ENCODE measurements around the gene RMDN2. TPM values are rescaled to one million over a fixed set of nuclear protein-coding genes. Genes with fewer than 3 reads are reported as not detected.

Gene RMDN2
- total RNA-seq, 4 donors from 2014 or later: 7.3 to 15.0 (median 12.5) TPM

DNA sequence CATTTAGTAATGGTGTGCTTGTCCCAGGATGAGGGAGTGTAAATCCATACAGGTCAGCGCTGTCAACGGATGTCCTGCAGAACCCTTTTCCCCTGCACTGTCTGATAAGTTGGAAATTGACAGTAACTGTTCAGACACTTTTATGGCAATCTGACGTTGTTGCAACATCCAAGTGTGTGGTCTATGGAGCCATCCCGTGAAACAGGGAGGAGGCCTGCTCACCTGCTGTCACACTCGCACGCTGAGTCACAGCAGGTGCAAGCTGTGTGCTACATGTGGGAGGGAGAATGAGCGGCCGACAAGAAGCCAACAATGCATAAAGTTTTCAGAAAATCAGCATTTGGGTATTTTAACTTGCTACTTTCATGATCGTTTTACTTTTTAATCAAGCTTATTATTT is 43.7 kb upstream of the RMDN2 start:
- TF ChIP-seq, protein P1, sequence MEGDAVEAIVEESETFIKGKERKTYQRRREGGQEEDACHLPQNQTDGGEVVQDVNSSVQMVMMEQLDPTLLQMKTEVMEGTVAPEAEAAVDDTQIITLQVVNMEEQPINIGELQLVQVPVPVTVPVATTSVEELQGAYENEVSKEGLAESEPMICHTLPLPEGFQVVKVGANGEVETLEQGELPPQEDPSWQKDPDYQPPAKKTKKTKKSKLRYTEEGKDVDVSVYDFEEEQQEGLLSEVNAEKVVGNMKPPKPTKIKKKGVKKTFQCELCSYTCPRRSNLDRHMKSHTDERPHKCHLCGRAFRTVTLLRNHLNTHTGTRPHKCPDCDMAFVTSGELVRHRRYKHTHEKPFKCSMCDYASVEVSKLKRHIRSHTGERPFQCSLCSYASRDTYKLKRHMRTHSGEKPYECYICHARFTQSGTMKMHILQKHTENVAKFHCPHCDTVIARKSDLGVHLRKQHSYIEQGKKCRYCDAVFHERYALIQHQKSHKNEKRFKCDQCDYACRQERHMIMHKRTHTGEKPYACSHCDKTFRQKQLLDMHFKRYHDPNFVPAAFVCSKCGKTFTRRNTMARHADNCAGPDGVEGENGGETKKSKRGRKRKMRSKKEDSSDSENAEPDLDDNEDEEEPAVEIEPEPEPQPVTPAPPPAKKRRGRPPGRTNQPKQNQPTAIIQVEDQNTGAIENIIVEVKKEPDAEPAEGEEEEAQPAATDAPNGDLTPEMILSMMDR (IDR thresholded peaks at IDR 0.05; ENCODE audit: low read depth): no peak

DNA sequence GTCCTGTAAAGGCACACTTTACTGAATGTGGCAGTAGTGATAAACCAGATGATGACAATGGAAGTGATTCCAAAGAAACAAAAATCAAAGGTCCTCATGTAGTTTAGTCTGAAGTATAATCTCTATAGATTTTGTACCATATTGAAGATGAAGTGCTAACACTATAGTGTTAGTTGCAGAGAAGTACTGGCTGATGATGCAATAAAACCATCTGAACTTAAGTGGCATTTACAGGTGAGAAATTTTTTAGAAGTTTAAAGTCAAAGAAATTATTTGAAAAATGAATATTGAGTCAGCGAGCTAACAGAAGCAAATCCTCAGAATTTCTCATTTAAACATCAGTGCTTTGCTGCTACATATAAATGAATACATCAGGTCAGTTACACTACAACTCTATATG is 43.1 kb upstream of the RMDN2 start:
- TF ChIP-seq, protein P1 (IDR thresholded peaks at IDR 0.05; ENCODE audit: low read depth): no peak

DNA sequence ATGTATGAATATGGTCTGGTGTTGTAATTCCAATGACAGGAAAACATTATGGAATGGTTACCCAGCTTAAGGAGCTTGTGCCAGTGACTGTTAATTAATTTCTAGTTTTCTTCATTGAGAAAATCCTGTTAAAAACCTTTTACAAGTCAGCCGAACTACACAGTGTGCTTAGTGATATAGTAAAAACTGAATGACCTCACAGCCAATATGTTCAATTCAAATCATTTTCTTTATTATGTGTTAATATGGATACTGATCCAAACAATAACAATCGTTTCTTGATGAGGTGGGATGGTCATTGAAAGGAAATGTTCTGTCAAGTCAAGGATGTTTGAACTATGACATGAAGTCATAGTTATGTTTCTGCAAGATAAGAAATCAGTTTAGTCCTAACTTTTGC is 41.6 kb upstream of the RMDN2 start:
- TF ChIP-seq, protein P1 (IDR thresholded peaks at IDR 0.05; ENCODE audit: low read depth): no peak

DNA sequence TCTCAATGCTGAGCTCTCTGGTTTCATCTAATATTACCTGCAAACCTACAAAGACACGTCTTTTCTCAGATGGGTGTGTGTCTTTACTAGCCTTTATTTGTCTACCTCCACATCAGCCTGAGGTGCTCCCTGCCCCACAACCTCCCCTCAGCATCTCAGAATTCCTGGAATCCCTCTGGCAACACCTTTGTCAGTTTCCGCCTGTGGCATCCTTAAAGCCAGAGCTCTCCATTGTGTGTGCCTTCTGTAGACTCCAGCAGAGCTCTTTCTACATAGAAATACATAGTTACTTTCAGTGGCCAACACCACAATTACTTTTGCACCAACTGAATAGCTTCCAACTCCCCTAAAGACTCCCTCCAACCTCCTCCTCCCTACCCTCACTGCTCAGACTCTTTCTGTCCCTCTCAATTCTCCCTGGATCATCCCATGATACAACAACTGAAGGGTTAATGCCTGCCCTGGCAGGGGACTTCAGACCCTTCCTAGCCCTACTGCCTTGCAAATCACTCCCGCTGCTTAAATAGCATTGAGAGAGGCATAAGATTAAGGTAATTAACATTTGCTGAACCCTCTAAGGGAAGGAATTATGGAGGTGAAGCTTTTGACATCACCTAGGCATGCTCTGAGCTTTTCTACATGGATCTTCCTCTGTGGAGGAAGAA is 39.6 kb upstream of the RMDN2 start:
- TF ChIP-seq, protein P1 (IDR thresholded peaks at IDR 0.05; ENCODE audit: low read depth): no peak

DNA sequence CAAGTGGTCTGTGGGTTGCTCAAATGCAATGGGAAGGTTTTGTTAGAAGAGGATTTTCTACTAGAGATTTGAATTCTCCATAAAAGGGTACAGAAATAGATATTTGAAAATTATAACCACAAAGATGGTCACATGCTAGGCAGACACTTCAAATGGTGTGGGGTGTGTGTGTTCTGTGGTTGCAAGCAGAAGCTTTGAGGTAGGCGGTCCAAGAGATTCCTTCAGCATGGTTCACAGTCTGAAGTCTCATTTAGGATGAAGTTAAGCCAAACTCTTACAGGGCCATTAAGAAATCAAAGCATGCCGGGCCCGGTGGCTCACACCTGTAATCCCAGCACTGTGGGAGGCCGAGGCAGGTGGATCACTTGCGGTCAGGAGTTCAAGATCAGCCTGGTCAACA is 38.3 kb upstream of the RMDN2 start:
- TF ChIP-seq, protein P1 (IDR thresholded peaks at IDR 0.05; ENCODE audit: low read depth): no peak

DNA sequence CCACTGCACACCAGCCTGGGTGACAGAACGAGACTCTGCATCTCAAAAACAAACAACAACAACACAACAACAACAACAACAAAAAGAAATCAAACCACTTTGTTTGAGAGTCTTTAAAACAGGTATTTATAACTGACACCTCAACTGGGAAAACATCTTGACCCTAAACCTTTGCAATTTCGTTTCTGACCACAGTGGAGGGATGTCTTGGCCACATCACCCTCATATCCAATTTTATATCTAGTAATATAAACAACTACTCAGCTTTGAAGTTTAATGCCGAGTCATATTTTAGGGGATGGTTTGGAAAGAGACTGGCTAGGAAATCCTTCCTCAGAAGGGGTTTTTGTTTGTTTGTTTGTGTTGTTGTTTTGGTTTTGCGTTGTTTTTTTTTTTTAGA is 37.8 kb upstream of the RMDN2 start:
- TF ChIP-seq, protein P1 (IDR thresholded peaks at IDR 0.05; ENCODE audit: low read depth): no peak

DNA sequence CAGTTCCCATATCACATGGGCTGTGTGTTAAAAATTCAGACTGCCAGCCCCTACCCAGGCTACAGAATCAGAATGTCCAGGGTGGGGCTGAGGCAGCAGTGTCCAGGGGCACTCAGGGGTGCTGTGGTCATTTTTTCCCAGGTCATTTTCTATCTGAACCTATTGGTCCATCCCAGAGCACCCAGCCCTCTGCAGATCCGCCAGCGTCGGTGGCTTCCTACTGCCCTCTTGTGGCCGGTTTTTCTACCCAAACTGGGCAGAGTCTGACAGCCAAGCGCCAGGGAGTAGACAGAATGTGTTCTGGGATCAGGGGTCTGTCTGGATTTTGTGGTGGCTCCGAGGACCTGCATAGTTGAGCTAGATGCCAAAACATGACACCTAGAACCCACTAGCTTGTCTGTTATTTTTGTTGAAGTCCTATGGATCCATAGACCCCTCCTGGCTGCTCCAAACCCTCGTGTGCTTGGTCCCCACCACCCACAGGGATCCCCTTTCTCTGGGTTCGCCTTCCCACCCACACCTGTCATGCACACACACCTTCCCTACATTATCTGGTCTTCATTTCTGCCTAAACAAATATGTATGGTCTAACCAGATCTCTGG is 34.1 kb upstream of the RMDN2 start:
- TF ChIP-seq, protein P1 (IDR thresholded peaks at IDR 0.05; ENCODE audit: low read depth): no peak

Measured in subcutaneous adipose tissue (tissue), 4 donors.